ENCODE results near the gene DTX1.
A peak's percentile ranks its signal among the peaks of the same experiment; 100 is the strongest.

Gene DTX1

DNA sequence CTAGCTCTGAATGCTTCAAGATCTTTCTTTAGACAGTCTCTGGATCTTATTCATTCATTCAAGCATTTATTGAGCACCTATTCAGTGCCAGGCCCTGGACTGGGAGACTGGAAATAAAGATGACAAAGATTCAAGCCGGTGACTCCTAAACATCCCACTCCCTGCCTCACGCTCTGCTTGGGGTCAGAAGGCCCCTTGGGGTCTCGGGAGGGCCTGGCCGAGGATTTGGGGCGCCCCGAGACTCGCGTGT, 224 bp upstream of the DTX1 start:
- DNase-seq = no peak

DNA sequence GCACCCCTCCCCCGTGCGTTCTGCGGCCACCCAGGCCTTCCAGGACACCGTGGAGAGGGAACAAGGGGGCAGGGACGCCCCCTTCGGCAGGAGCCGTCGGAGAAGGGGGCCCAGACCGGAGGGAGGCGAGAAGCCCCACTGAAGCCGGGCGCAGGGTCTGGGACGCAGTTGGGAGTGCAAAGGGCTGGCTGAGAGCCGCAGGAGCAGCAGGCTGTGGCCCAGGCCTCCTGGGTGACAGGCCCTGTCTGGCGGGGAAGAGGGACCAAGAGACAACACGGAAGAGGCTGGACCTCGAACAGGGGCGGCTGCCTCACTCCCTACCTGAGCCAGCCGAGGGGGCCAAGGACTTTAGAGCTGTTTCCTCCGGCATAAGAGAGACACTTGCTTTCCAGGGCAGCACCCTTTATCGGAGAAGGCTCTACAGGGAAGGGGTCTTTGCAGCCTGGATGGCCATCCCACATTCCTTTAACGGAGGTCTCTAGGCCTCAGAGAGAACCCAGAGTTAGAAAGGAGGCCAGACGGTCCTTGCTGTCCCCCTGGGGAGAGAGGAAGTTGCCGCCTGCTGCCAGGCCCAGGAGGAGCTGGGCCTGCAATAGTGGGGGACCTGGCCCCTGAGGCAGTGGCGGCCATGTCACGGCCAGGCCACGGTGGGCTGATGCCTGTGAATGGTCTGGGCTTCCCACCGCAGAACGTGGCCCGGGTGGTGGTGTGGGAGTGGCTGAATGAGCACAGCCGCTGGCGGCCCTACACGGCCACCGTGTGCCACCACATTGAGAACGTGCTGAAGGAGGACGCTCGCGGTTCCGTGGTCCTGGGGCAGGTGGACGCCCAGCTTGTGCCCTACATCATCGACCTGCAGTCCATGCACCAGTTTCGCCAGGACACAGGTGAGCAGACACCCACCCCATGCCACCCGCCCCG, 1.3 kb downstream of the DTX1 start:
- DNase-seq = no peak

DNA sequence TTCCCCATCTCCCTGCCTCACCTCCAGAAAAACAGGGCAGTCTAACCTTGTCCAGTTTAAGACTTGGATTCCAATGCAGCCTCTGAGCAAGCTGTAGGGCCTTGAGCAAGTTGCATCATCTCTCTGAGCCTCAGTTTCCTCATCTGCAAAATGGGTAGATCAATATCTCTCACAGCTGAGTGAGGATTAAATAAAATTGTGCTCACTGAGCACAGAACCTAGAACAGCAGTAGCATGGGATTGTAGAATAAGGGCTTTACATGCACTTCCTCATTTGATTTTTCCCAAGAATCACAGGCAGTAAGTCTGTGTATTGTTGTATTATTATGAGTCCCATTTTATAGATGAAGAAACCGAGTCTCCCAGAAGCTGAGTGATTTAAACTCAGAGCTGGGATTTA, 2.0 kb downstream of the DTX1 start:
- no peak for DNase-seq

DNA sequence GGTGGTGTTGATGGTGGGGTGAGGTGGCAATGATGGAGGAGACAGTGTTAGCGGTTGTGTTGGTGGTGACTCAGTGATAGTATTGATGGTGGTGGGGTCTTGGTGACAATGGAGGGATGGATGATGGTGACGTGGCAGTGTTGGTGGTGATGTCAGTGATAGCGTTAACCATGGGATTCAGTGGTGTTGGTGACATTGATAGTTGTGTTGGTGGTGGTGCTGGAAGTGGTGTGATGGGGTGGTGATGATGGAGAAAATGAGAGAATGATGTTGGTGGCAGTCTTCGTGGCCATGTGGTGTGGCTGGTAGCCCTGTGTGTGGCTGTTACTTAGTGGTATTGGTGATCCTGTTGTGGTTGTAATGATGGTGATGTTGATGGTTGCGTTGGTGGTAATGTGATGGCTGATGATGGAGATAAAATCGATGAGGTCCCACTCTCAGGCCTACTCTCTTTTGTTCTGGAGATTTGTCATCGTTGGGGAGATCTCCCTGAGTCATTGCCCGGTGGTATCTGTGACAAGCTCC, 2.6 kb downstream of the DTX1 start:
- no peak for DNase-seq

DNA sequence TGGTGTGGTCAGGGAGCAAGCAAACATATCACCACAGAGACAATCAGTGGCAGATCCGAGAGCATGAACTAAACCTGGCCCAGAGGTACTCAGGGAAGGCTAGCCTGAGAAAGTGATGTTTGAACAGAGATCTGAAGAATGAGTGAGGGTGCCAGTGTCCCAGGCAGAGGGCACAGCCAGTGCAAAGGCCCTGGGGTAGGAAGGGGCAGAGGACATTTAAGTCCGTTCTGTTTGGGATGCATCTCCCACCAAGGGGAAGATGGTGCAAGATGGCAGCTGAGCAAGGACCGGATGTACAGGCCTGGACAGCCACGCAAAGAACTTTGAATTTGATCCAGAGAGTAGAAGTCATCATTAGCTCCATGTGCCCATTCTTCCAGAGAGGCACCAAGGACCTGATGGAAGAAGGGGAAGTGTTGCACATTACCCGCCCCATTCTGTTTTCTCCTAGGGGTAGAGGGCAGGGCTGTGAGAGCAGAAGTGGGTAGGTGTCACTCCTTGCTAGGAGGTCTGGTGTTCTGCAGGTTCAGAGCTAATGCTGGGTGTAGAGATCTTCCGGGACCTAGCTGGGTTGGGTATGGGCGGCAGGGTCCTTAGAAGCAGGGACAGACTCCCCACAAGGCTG, 3.9 kb downstream of the DTX1 start:
- no peak for DNase-seq

DNA sequence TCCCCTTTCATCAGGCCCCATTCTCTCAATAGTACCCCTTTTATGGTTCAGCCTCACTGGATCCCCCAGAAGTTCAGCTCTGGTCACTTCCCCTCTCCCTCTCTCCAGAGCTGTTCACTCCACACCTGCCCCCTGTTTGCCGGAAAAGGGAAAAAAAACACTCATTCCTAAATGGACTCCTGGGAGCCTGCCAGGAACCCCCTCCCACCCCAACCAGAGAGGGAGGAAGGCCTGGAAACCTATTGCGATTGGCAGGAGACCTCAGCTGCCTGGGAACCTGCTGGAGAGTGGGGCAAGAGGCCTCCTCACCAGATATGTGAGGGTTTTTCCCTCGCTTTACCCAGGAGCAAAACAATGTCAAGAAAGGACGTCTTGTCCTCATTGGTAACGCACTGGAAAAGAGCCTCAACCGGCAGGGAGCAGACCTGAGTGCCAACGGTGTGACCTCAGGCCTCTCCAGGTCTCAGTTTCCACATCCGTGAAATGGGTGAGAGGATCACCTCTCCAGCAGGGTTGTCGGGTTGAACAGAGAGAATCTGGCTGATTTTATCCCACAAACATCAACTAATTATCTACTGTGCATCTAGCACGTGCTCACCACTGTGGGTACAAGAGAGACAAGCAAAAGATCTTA, 4.6 kb downstream of the DTX1 start:
- no peak for DNase-seq

DNA sequence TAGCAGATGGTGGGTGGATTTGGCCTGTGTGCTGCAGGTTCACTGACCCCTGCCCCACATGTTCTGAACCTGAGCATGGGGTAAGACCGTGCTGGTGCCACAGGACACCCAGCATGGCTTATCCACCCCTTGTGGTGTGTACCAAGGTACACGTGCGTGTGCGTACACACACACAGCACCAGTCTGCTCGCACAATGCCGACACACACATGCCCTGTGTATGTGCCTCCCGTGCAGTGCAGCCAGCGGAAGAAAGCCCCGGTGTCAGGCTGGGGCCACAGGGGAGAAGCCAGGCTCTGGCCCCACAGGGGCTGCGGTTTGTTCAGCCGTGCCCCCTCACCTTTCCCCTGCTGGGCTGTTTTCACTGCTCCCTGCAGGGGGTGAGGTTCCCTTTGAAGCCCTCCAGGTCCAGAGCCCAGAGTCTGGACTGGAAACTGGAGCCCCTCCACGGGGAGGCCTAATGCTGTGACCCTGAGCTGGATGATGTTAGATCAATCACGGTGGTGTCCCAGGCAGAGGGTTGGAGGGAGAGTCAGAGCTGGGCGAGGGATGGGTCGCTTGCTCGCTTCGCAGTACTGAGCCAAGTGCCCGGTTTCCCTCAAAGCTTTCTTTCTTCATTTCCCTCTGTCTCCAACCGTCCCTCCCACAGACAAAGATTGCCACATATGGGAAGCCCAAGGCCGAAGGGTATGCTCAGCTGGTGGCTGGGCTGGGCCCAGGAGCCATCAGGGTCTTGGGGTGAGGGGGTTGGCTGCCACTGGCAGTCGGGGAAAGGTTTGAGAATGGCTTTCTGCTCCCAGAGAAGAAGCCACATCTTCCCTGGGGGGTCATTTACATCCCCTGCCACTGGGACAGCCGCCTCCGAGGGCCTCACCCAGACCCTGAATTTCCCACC, 6.2 kb downstream of the DTX1 start:
- no peak for DNase-seq

DNA sequence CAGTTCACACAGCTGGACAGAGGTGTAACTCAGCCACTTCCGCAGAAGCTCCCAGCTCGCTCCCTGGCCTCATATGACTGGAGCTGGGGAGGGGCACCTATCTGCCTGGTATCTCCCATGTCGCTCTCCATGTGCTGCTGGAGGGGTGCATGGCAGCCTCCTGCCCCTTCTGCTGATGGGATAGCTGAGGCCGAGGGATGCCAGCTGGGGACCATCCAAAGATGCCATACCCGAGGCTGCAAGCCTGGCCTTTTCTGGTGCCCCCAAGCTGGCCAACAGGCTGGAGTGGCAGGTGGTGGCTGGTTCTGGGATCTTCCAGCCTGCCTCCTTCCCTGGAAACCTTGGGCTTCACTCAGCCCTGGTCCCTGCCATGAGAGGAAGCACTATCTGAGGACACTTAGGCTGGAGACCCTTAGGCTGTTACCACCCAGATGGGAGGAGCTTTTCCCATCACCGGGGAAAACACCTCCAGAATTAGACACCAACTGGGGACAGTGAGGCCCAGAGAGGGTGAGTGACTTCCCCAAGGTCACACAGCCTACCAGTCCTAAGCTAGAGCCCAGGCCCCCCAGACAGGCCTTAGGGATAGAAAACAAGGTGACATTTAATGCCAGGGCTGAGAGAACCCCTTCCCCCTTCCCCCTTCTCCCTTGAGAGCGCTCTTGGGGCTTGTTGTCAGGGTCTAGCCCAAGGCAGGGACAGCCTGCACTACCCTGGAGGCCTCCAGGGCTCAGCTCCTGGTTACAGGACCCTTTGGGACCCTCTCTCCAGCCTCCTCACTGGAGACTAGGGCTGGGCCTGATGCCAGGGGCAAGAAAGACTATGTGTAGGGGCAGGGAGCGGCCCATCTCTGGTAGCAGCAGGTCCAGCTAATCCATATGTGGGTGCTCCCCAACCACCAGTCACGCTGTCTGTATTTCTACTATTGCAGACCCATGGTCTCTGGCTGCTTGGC, 7.1 kb downstream of the DTX1 start:
- no peak for DNase-seq

DNA sequence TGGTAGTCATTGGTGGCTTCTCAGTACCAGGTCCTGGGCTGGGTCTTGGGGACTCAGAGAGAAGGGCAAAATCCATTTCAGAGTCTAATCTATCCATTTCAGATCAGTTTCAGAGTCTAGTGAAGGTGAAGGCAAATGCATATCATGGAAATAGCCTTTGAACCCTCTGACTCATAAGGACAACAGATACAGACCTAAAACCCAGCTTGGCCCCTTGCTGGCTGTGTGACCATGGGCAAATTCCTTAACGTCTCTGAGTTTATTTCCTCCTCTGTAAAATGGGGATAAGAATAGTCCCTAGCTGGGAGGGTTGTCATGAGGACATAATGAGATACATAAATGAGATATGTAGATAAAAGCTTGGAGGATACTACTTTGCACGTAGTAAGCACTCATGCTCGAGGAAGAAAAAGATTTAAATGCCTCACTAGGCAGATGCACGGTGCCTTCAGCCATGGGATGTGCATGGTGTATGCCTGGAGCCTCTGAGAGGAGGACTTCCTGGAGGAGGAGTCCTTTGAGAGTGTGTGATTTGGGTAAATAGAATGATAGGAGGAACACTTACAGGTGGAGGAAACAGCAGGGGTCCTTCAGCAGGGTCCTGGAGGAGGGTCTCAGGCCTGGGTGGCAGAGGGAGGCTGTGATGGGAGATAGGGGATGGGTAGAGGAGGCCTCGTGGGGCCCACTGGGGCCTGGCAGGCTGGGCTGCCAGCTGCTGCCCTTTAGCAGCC, 8.0 kb downstream of the DTX1 start:
- no peak for DNase-seq

DNA sequence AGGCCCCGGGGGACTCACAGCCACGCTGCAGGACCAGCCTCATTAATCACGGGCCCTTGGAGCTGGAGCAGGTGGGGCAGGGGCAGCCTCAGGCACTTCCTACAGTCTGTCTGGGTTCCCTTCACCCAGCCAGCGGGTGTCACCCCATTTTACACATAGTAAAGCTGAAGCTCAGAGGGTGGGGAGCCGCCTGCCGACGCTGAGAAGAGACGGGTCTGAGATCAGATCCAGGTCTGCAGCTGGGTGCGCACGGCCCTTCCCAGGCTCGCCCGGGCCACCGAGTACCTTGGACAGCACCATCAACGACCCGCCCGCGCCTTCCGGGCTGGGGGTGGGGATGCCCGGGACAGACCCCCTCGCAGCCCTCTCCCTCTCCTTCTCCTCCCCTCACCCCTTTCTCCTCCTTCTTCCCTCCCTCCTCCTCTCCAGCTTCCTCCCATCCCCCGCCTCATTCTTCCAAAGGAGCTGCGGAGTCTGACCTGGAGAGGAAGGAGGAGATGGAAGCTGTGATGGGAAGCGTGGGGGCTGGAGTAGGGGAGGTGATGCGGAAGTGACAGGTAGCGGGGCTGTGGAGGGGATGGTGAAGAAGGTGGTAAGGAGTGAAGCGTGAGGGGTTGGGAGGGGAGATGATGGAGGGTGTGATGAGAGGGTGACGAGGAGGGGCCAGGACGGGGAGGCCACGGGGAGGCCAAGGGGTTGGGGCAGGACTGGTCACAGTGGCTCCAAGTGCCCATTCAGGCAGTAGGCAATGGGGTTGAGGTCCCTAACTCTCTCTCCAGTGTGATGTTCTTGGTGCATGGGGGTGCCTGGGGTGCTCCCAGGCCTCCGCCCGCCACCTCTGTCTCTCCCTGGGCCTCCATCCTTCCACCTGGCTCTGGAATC, 8.8 kb downstream of the DTX1 start:
- DNase-seq = no peak

DNA sequence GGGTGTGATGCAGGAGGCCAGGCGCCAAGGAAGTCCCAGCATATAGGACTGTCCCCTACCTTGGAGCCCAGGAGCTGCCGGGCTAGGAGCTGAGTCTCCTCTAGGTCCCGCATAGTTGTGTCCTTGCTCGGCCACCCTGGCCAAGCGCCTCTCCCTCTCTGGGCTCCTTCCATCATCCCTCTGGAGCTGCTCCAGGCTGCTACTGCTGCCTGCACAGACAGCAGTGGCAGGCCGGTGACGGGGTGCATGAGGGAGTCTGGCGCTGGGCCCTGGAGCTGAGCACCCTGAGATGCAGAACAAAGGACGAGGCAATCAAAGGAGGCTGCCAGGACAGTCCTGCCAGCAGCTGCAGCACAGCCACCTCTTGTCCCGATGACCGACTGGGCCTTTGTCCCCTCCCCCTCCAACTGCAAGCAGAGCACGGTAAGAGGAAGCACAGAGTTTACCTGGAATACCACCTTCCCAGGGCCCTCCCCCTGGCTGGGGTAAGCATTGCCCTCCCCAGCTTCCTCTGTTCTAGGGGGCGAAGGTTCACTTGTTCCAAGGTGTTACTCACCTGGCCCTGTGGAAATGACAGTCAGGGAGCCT, 10.4 kb downstream of the DTX1 start:
- no peak for DNase-seq

DNA sequence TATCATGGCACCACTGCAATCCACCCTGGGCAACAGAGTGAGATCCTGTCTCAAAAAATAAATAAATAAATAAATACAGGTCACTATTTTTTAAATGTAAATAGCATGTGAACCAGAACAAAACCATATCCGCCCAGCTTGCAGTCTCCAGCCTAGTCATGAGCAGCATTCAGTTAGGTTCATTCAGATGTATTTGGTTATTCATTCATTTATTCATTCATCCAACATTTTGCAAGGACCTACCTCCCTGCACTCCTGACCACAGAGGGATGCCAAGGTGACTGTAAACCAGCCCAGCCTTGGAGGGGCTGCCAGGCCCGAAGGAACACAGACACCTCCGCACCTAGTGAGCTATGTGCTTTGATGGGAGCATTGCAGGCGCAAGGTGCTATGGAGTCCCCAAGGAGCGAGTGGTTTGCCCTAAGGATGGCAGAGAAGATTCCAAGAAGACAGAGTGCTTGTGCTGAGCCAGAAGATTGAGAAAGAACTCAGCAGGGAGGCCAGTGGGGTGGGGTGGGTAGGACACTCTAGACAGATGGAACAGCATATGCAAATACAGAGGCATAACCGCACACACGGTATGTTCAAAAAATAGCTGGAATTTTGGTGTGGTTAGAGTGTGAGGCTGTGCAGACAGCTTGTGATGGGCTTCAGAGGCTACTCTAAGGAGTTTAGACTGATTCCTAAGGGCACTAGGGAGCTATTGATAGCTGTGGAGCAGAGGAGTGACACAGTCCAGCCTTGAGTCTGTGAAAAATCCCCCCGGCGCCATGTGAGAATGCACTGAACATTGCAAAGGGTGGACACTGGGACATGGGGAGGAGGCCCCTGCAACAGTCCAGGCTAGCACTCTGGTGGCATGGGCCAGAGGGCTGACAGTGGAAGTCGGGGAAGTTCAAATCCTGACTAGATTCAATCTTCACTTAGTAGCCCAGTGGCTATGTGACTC, 11.7 kb downstream of the DTX1 start:
- DNase-seq = no peak

DNA sequence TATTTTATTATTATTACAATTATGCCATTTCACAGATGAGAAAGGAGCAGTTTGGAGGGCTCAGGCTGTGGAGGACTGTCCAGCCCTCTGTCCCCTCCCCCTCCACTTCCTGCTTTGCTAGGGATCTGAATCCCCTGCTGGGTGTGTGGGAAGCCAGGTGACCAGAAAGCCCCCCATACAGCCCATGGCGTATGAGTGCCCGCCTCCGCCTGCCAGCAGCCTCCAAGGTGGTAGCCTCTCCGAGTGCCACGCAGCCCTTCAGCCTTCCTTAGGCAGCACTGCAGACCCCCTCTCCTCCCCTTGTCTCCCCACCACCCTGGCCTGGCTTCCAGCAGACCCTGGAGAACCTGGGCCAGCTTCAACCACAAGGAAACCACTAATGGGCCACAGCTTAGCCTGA, 12.6 kb downstream of the DTX1 start:
- DNase-seq = no peak

DNA sequence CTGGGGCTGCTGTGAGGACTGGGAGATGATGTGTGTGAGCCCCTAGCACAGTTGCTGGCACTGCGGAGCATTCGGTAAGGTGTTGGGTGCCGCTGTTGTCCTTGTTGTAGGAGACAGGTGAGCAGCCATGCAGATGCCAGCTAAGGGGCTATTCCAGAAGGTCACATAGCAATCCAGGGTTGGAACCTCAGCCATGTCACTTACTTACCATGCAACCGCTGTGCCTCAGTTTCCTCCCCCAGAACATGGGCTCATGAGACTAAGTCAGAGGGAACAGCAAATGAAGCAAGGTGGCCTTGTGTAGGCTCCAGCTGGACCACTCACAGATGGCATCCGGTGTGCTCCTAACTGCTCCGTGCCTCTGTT, 13.2 kb downstream of the DTX1 start:
- DNase-seq = no peak

DNA sequence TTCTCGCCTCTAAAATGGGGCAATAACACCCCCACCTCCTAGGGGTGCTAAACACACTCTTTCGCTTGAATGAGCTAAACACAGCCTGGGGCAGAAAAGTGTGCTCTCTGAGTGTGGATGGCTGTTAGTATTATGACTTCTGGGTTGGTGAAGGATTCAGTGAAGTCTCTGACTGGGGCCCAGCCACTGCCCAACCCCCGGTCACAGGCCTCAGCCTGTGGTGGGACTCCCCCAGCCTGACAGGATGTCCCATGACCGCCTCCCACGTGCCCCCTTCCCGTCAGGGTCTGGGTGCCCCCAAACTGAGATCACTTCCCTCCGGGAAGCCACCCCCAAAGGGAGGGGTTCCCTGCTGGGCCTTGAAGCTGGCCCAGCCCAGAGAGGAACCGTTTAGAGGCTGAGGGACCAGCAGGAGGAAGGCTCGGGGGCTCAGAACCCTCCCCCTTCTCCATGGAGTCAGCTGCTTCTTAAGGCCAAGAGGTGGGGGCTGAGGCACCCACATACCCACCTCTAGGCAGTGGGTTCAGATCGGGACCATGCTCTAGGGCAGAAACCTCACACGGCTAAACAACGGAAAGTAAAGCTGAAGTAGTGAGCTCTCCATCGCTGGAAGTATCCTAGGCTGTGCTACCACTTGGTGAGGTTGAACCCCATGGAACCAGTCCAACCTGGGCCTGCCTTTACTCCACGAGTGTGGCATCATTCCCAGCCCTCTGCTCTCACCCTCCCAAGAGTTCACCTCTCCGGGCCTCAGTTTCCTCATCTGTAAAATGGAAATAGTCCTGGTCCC, 13.8 kb downstream of the DTX1 start:
- DNase-seq = peak; percentile 64

DNA sequence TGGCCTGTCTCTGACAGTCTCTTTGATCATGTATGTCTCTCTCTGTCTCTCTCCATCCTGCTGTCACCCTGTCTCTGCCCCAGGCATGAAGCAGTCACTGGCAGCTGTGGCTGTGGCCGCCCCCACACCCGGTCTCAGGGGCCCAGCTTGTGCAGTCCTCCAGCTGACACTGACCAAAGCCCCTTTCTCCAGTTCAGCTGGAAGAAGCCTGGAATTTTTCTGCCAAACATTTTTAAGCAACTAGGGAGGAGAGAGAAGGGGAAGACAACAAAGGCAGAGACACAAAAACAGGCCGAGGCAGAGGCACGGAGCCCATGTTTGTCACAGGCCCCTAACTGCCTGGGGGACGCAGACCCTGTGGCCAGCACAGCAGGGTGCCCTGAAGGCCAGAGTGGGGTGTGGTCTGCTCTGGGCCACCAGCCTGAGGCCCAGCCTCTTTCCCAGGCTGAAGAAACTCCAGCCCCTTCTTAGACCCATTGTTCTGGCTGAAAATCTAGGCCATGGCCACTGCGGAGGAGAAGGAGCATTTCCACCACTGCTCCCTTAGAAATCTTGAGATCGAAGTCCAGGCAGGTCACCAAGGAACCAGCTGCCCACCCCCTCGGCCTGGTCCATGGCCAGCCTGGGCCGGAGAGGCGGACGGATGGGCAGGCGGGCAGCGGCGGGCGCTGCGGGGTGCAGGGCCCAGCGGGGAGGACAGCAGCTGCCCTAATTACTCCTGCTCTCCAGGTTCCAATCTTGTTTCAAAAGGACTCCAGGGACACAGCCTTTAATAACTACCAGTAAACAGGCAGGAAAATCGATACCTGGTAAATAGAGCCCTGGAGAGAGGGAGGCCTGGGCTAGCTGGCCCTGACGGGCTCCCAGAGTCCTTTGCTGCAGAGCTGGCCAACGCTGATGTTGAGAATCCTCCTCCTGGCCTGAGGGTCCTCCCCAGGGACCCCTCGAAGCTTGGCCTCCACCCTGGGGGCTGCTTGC, 14.9 kb downstream of the DTX1 start:
- no peak for DNase-seq

All from CD4-positive, alpha-beta T cell treated with Interleukin-21 for 1 hour (primary cell).